ENCODE data around the gene MACROD2. TPM values are rescaled to one million over a fixed set of nuclear protein-coding genes. Genes with fewer than 3 reads are reported as not detected.

MACROD2 gene
- total and polyA plus RNA-seq, 2 experiments from 2014 or later, result 2.8 to 4.3 TPM

GRCh38 chr20:14295238-14295637 is 299.9 kb downstream of the MACROD2 start:
- H3K4me1 Mint-ChIP-seq, result no peaks in the 10 kb centered on the region; the same call in 2 of the 3 replicates
- peak; percentile 31; the same call in 2 of the 3 replicates for ATAC-seq
- no peaks in the 10 kb centered on the region for H3K9me3 Mint-ChIP-seq

More at GRCh38 chr20:14295238-14295637, 299.9 kb downstream of the MACROD2 start:
- Mint-ChIP-seq H3K4me3 (no peak overlapping the region), H3K27me3 (ENCODE audit: insufficient read depth, low read depth, poor library complexity) (peaks cover 3% of the 10 kb centered on the region), H3K36me3 (ENCODE audit: low read depth) (no peaks in the 10 kb centered on the region), H3K27ac (peak overlapping the region; percentile 12; the same call in 1 of the 2 replicates)
- H3K27me3 ChIP-seq (ENCODE audit: insufficient read depth), result no peaks in the 10 kb centered on the region
- DNase-seq (ENCODE audit: low spot score), result peak; percentile 13
- H3K79me2 ChIP-seq (replicated peaks; ENCODE audit: insufficient read depth), result no peaks in the 10 kb centered on the region
- H4K20me1 ChIP-seq (replicated peaks; ENCODE audit: insufficient read depth), result no peaks in the 10 kb centered on the region; the same call in 1 of the 2 replicates
- no peak overlapping the region for H3K4me3 ChIP-seq
- no peak overlapping the region for H3K4me2 ChIP-seq
- H2AFZ ChIP-seq, result no peak overlapping the region
- H3K27ac ChIP-seq (ENCODE audit: low read depth), result no peak overlapping the region
- H3K4me1 ChIP-seq (ENCODE audit: insufficient read depth), result no peaks in the 10 kb centered on the region
- H3K9me2 ChIP-seq (ENCODE audit: insufficient read depth), result peaks cover 7% of the 10 kb centered on the region; the same call in 1 of the 2 replicates
- H3K36me3 ChIP-seq (ENCODE audit: insufficient read depth), result no peaks in the 10 kb centered on the region
- H3F3A ChIP-seq (replicated peaks; ENCODE audit: low read depth), result no peaks in the 10 kb centered on the region
- TF ChIP-seq JUNB (IDR thresholded peaks at IDR 0.05; ENCODE audit: unreplicated experiment), result no peak
- no peak for TF ChIP-seq ZNF462 (CRISPR knock-in tag; IDR thresholded peaks at IDR 0.05)
- TF ChIP-seq REST (IDR thresholded peaks at IDR 0.05; ENCODE audit: unreplicated experiment), result no peak
- TF ChIP-seq CREB1 (CRISPR knock-in tag; IDR thresholded peaks at IDR 0.05; ENCODE audit: low read depth), result no peak
- TF ChIP-seq NANOG (IDR thresholded peaks at IDR 0.05; ENCODE audit: borderline replicate concordance), result no peak
- TF ChIP-seq ZNF114 (CRISPR knock-in tag; IDR thresholded peaks at IDR 0.05), result no peak
- no peak for TF ChIP-seq EZH2 (IDR thresholded peaks at IDR 0.05; ENCODE audit: low read depth, unreplicated experiment)
- TF ChIP-seq ETS1 (IDR thresholded peaks at IDR 0.05), result no peak
- no peak for TF ChIP-seq STAT1 (IDR thresholded peaks at IDR 0.05; ENCODE audit: unreplicated experiment)
- no peak for TF ChIP-seq EZH2phosphoT487 (IDR thresholded peaks at IDR 0.05; ENCODE audit: unreplicated experiment)
- TF ChIP-seq POLR2AphosphoS5 (IDR thresholded peaks at IDR 0.05; ENCODE audit: low read depth), result no peak
- TF ChIP-seq ZNF331 (CRISPR knock-in tag; IDR thresholded peaks at IDR 0.05; ENCODE audit: low read depth), result no peak
- no peak for TF ChIP-seq CTCF (conservative IDR thresholded peaks at IDR 0.05; ENCODE audit: low read depth in 2 of 2)

All from GM23338 (cell line).